Smooth muscle cell (in vitro differentiated cells): Measurements from ENCODE around the gene TCF7. TPM values are rescaled to one million over a fixed set of nuclear protein-coding genes. Genes with fewer than 3 reads are reported as not detected.

Experiments used
- DNase-seq: peaks from one replicate; lab custom pipeline; 2025; ENCODE audit not compliant: unreplicated experiment; lab: John Stamatoyannopoulos, UW
- H2AFZ ChIP-seq: fragments of 200-600 bp; sonication (generic); 2 replicates; pipeline ENCODE4 v1.6.0; 2016; ENCODE audit warnings: antibody characterized with exemption, low read depth, mild to moderate bottlenecking
- H3F3A ChIP-seq: fragments of 200-600 bp; sonication (generic); 2 replicates; pipeline ENCODE4 v1.6.0; 2017; ENCODE audit warnings: antibody characterized with exemption, low read depth
- H3K27ac ChIP-seq: fragments of 200-600 bp; sonication (generic); 2 replicates; pipeline ENCODE4 v1.5.1; 2016; ENCODE audit warnings: low read depth, mild to moderate bottlenecking
- H3K27me3 ChIP-seq: fragments of 200-600 bp; sonication (generic); 2 replicates; pipeline ENCODE4 v1.6.1; 2016; ENCODE audit warnings: low read depth, mild to moderate bottlenecking
- H3K36me3 ChIP-seq: fragments of 200-600 bp; sonication (generic); 2 replicates; pipeline ENCODE4 v1.5.1; 2016; ENCODE audit warnings: low read depth
- H3K4me1 ChIP-seq: fragments of 200-600 bp; sonication (generic); 2 replicates; pipeline ENCODE4 v1.5.1; 2016; ENCODE audit warnings: low read depth
- H3K4me2 ChIP-seq: fragments of 200-600 bp; sonication (generic); 2 replicates; pipeline ENCODE4 v1.6.0; 2016; ENCODE audit warnings: mild to moderate bottlenecking
- H3K4me3 ChIP-seq: fragments of 200-600 bp; sonication (generic); 2 replicates; pipeline ENCODE4 v1.5.1; 2016; ENCODE audit warnings: mild to moderate bottlenecking
- H3K79me2 ChIP-seq: fragments of 200-600 bp; sonication (generic); 2 replicates; pipeline ENCODE4 v1.6.0; 2016; ENCODE audit warnings: low read depth, mild to moderate bottlenecking
- H3K9ac ChIP-seq: fragments of 200-600 bp; sonication (generic); 2 replicates; pipeline ENCODE4 v1.6.0; 2016; ENCODE audit warnings: low read depth
- H3K9me3 ChIP-seq: fragments of 200-600 bp; sonication (generic); replicated peaks from 2 replicates; pipeline ENCODE4 v1.5.1; 2016; ENCODE audit warnings: low read depth
- H4K20me1 ChIP-seq: fragments of 200-600 bp; sonication (generic); 2 replicates; pipeline ENCODE4 v1.6.0; 2016; ENCODE audit warnings: low read depth
- WGBS: methylation state at CpG from one replicate; pipeline ENCODE4 v1.1.7; 2016; ENCODE audit warnings: low lambda C conversion rate; 5-methylcytosine and 5-hydroxymethylcytosine counted together
- polyA plus RNA-seq: library from polyadenylated mRNA; unstranded; fragments of >200 nt; fragmentation: Nextera tagmentation; extraction: Ambion mirVana; gene quantifications from 2 replicates; pipeline ENCODE4 v1.2.1, GENCODE V29; 2016
- total RNA-seq: library from RNA; depleted of rRNA; stranded (reverse); fragments of >200 nt; gene quantifications from 2 replicates; pipeline ENCODE4 v1.2.3, GENCODE V29; 2014
- TF ChIP-seq, protein P1 (sequence below): fragments of 200-600 bp; sonication (generic); IDR thresholded peaks from 2 replicates; pipeline ENCODE4 v1.5.1; 2017; ENCODE audit warnings: borderline replicate concordance, mild to moderate bottlenecking, antibody characterized with exemption; ENCODE audit not compliant: insufficient read depth, poor library complexity, severe bottlenecking

The TCF7 gene
- total and polyA plus RNA-seq, 2 experiments from 2014 or later = 1.8 to 3.4 TPM

- Histone ChIP-seq H3K4me3 (no peak overlapping the region), H3K4me1 (no peaks in the 10 kb centered on the region), H3K36me3 (no peaks in the 10 kb centered on the region), H3K9me3 (no peaks in the 10 kb centered on the region), H2AFZ (no peak overlapping the region), H3K9ac (no peak overlapping the region), H3K27me3 (no peaks in the 10 kb centered on the region), H3K79me2 (peaks cover 5% of the 10 kb centered on the region), H3K4me2 (no peak overlapping the region), H3F3A (no peaks in the 10 kb centered on the region), H4K20me1 (peaks cover 100% of the 10 kb centered on the region), H3K27ac (no peak overlapping the region)
- WGBS = 98% methylated on average over 8 of the region's 8 CpGs
- no peak for DNase-seq
- TF ChIP-seq, protein P1, sequence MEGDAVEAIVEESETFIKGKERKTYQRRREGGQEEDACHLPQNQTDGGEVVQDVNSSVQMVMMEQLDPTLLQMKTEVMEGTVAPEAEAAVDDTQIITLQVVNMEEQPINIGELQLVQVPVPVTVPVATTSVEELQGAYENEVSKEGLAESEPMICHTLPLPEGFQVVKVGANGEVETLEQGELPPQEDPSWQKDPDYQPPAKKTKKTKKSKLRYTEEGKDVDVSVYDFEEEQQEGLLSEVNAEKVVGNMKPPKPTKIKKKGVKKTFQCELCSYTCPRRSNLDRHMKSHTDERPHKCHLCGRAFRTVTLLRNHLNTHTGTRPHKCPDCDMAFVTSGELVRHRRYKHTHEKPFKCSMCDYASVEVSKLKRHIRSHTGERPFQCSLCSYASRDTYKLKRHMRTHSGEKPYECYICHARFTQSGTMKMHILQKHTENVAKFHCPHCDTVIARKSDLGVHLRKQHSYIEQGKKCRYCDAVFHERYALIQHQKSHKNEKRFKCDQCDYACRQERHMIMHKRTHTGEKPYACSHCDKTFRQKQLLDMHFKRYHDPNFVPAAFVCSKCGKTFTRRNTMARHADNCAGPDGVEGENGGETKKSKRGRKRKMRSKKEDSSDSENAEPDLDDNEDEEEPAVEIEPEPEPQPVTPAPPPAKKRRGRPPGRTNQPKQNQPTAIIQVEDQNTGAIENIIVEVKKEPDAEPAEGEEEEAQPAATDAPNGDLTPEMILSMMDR = no peak
These were observed 15.9 kb downstream of the TCF7 start for GRCh38 chr5:134130239-134130945.

DNA sequence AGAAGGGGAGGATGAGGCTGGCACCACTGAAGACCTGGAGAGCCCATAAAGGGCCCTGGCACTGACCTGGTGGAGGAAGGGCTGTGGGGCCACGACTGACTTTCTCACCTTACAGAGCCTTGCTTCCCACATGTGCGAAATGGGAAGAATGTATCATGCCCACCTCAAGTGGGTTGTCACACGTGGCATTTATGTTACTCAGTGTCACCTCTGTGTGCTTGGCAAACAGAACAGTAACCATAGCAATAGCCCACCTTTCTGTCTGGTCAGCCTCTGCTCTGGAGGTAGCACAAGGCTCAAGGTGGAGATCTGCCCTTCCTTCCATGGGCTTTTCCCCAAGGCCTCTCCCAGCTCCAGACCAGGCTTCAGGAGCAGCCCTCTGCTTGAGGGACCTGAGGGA, 16.7 kb downstream of the TCF7 start:
- DNase-seq = no peak
- Histone ChIP-seq H3K9me3 (no peaks in the 10 kb centered on the region), H3K27me3 (no peaks in the 10 kb centered on the region), H3K9ac (no peak overlapping the region), H3K4me1 (no peaks in the 10 kb centered on the region), H3K79me2 (peaks cover 5% of the 10 kb centered on the region), H3K4me3 (no peak overlapping the region), H2AFZ (no peak overlapping the region), H3F3A (no peaks in the 10 kb centered on the region), H4K20me1 (peaks cover 100% of the 10 kb centered on the region), H3K4me2 (no peak overlapping the region), H3K36me3 (no peaks in the 10 kb centered on the region), H3K27ac (no peak overlapping the region)
- TF ChIP-seq, protein P1 = no peak
- WGBS = 98% methylated on average over 3 of the region's 3 CpGs

DNA sequence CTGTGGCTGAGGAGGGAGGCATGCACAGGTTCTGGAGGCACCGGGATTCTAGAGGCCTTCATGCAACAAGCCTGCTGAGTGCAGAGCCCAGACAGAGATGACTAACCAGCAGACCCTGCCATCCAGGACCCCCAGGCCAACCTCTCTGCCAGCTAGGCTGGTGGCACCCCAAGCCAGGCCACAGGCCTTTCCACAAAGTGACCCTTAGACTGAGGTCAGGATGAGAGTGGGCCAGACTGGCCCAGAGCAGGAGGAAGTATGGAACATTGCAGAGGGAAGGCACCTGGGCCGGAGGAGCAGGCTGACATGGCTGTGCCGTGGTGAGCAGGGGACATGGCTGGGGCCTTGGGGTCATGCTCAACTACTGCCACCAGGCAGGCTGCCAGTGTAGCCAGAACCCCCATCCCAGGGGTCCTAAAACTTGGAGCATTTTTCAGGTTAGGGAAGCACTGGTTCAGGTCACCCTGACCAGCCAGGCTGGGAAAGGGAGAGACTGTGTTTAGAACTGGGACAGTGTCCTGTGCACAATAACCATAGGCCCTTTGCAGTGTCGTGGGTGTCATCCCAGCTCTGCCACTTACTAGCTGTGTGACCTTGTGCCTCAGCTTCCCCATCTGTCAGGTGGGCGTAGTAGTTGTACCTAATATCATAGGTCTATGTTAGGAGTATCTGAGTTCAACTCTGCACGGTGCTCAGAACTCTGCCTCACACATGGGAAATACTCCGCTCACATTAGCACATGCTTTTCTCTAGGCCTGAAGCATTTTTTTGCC, 17.3 kb downstream of the TCF7 start:
- no peaks in the 10 kb centered on the region for H3K27me3 ChIP-seq

More for the DNA sequence above, 17.3 kb downstream of the TCF7 start:
- H3K36me3 ChIP-seq = no peaks in the 10 kb centered on the region
- H3K79me2 ChIP-seq = peaks cover 5% of the 10 kb centered on the region
- H3K27ac ChIP-seq = no peak overlapping the region
- no peak overlapping the region for H2AFZ ChIP-seq
- DNase-seq = no peak
- H3K9me3 ChIP-seq = no peaks in the 10 kb centered on the region
- TF ChIP-seq, protein P1 = no peak
- no peak overlapping the region for H3K4me3 ChIP-seq
- no peaks in the 10 kb centered on the region for H3F3A ChIP-seq
- no peak overlapping the region for H3K4me2 ChIP-seq
- H3K4me1 ChIP-seq = no peaks in the 10 kb centered on the region
- WGBS = 100% methylated on average over 7 of the region's 7 CpGs
- H3K9ac ChIP-seq = no peak overlapping the region
- H4K20me1 ChIP-seq = peaks cover 100% of the 10 kb centered on the region
